ENCODE results near the gene FAM72D. TPM values are rescaled to one million over a fixed set of nuclear protein-coding genes. Genes with fewer than 3 reads are reported as not detected.
"Not testable (repeated sequence)": the region's sequence is repeated elsewhere in the genome, so short reads cannot be mapped to it uniquely, and the experiment has no call there.

Gene FAM72D
- total and polyA plus RNA-seq, 2 donors, result 0.25 to 0.85 TPM

DNA sequence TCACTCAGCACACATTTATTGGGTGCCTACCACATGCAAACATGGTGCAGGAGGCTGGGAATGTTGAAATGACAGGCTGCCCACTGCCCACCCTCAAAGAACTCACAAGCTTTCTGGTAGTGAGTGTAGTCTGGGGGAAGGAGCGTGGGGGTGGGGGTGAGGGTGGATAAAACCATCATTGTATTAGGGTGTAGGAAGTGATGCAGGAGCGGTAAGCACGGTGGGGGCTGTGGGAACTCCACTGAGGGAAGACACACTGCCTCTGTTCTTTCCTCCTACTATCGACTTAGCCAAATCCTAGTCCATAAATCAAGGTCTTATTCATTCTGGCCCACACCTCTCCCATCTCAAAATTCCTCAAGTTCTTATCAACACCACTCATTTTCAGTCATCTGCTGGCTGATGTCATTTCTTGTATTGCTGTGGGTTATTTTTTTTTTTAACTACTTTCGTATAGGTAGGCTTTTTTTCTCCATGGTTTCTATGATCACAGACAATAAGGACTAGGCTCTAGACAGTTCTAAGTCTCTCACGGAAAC lies 21.7 kb upstream of the FAM72D start:
- not testable (repeated sequence) for DNase-seq (ENCODE audit: extremely low spot score); H3K27ac ChIP-seq (ENCODE audit: low read depth); H3K4me3 ChIP-seq (ENCODE audit: low read depth, low read length); H3K36me3 ChIP-seq (ENCODE audit: insufficient read depth); H3K4me1 ChIP-seq (ENCODE audit: insufficient read depth)
- 46% methylated on average over 3 of the region's 6 CpGs for WGBS

DNA sequence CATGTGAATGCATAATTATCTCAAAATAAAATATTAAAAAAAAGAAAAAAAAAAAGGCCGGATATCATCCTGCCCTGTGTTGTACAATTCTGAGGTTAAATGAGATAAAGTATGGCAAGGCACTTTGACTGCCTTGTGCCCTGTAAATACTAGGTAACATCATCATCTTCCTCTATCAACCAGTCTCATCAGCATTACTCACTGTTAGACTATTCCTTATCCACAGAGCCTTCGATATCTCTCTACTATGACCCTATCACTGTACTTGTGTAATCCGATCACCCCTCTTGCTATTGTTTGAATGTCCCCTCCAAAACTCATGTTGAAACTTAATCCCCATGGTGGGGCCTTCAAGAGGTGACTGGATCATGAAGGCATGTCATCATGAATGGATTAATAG lies 18.9 kb upstream of the FAM72D start:
- H3K4me1 ChIP-seq (ENCODE audit: insufficient read depth); DNase-seq (ENCODE audit: extremely low spot score); H3K36me3 ChIP-seq (ENCODE audit: insufficient read depth); H3K4me3 ChIP-seq (ENCODE audit: low read depth, low read length); H3K27ac ChIP-seq (ENCODE audit: low read depth): not testable (repeated sequence)
- no CpG with 5 or more reads among the region's 3 CpGs for WGBS

DNA sequence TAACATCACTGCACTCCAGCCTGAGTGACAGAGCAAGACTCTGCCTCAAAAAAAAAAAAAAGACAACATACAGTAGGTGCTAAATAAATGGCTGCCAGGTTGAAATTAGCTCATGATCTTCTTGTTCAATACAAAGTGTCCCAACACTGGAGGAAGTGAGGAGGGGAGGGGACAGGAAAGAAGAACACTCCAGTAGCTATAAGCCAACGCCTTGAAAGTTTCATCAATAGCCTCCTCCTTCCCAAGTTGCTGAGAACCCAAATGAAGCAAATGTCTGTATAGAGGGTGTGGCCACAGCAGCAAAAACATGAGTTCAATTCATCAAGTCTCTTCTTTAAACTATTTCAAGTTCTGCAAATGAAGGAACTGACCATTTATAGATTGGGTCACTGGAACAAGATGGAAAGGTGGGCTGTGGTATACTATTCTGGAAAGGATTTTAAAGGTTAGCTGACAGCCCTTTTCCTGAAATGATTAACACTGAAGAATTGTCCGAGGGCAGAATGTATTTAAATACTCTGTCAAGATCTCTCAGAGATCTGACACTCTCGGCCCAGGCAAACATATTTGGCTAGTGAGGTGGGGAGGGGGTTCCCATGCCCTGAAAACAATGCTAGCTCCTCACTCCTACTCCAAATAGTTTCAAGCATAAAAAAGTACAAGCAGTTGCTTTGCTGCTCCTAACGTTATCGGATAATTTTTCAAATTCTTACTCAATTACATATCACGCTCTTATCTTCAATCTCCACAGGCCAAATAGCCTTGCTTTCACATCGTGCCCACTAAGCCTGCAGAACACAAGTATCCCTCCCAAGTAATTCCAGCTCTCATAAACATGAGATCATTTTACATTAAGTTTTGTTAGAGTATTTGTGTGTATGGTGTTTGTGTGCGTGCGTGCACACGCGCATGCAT lies 17.6 kb upstream of the FAM72D start:
- not testable (repeated sequence) for H3K4me3 ChIP-seq (ENCODE audit: low read depth, low read length); H3K36me3 ChIP-seq (ENCODE audit: insufficient read depth); H3K4me1 ChIP-seq (ENCODE audit: insufficient read depth); H3K27ac ChIP-seq (ENCODE audit: low read depth); DNase-seq (ENCODE audit: extremely low spot score)
- no CpG with 5 or more reads among the region's 11 CpGs for whole genome bisulfite sequencing

DNA sequence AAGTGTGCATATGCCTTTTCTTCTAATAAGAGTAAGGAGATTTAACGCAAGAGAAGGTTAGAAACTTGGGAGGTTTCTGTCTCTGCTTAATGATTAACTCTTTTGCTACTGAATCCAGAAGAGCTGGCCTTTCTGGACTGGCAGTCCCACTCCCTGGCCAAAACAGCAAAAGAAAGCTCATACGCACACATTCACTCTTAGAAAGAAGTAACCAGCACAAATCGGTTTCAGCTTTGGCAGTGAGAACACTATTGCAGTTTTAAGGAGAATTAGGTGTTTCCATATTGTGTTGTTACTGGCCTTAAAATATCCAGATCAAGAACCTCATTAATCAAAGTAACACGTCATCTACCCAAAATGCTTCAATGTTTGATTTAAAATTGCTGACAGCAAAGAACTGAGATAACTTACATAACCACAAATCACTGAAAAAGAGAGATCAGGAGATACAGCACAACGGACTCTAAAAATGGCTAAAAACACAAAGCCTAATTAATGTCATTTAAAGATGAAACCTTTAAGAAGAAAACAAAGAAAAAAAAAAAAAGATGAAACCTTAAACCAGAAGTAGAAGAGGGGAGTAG lies 16.9 kb upstream of the FAM72D start:
- not testable (repeated sequence) for DNase-seq (ENCODE audit: extremely low spot score); H3K4me3 ChIP-seq (ENCODE audit: low read depth, low read length); H3K27ac ChIP-seq (ENCODE audit: low read depth); H3K4me1 ChIP-seq (ENCODE audit: insufficient read depth); H3K36me3 ChIP-seq (ENCODE audit: insufficient read depth)
- no CpG with 5 or more reads among the region's 5 CpGs for WGBS

DNA sequence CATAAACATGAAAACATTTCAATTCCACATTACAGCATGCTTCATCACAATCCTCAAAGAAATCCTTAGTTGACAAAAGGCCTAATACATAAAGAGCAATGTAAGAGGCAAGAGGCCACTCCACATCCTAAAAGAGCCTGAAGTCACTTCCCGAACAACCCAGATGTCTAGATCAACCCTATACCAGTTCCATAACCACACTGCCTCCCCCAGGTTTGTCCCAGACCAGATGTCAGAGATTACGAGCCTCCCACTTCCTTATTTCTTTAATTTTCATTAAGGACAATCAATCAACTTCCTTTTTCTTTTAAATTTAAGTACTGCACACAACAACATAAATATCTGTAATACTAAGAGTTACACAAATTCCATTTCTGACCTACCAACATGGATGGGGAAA lies 16.0 kb upstream of the FAM72D start:
- not testable (repeated sequence) for H3K4me3 ChIP-seq (ENCODE audit: low read depth, low read length); DNase-seq (ENCODE audit: extremely low spot score); H3K36me3 ChIP-seq (ENCODE audit: insufficient read depth); H3K4me1 ChIP-seq (ENCODE audit: insufficient read depth); H3K27ac ChIP-seq (ENCODE audit: low read depth)
- WGBS, result 87% methylated on average over 2 of the region's 2 CpGs

DNA sequence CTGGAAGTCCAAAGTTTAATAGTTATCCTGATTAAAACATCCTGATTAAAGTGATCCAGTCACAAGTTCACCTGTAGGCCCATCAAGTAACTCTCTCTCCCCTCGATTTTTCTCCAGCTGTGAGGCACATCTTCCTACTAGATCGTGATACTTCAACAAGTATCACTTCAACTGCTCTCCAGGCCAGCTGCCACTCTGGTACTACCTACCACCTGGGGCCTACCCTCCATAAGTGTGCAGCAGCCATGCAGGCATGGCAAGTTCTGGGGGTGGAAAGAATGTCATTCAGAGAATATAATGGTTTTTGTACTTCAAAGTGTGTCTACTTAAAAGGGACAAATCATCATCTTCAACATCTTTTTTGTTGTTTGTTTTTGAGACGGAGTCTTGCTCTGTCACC lies 15.6 kb upstream of the FAM72D start:
- H3K4me3 ChIP-seq (ENCODE audit: low read depth, low read length); H3K4me1 ChIP-seq (ENCODE audit: insufficient read depth); H3K36me3 ChIP-seq (ENCODE audit: insufficient read depth); H3K27ac ChIP-seq (ENCODE audit: low read depth); DNase-seq (ENCODE audit: extremely low spot score): not testable (repeated sequence)
- WGBS, result 81% methylated on average over 2 of the region's 3 CpGs

DNA sequence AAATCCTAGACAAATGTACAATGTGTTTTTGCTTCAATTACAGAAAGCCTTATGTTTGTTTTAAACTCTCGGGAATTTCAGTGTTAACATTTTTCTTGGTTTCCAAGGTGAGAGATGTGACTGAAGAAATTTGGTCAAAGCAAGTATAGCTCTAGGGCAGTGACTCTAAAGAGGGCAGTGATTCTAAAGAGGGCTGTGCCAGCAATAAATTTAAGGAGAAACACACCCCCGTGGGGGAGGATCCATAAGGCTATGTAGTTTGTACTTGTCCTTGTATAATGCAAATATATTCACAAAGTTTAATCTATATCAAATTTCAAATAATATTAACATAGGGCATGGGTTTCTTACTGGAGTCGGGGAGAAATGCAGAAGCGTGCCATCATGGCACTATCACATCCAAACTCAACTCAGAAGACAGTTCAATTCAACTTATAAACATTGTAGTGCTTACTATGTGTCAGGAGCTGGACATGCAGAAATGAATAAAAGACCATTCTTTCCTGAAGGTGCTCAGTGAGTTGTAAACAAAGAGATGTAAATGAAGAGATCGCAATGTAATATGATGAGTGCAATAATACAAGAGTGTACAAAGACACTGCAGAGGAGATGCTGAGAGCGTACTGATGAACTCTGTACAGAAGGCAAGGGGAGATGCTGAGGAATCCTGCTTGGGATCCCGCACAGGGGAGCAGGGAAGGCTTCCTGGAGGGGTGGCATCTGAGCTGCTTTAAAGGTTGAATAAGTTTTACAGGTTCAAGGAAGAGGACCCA lies 13.1 kb upstream of the FAM72D start:
- H3K36me3 ChIP-seq (ENCODE audit: insufficient read depth); H3K4me1 ChIP-seq (ENCODE audit: insufficient read depth); H3K27ac ChIP-seq (ENCODE audit: low read depth); DNase-seq (ENCODE audit: extremely low spot score); H3K4me3 ChIP-seq (ENCODE audit: low read depth, low read length): not testable (repeated sequence)
- WGBS, result 86% methylated on average over 3 of the region's 7 CpGs

DNA sequence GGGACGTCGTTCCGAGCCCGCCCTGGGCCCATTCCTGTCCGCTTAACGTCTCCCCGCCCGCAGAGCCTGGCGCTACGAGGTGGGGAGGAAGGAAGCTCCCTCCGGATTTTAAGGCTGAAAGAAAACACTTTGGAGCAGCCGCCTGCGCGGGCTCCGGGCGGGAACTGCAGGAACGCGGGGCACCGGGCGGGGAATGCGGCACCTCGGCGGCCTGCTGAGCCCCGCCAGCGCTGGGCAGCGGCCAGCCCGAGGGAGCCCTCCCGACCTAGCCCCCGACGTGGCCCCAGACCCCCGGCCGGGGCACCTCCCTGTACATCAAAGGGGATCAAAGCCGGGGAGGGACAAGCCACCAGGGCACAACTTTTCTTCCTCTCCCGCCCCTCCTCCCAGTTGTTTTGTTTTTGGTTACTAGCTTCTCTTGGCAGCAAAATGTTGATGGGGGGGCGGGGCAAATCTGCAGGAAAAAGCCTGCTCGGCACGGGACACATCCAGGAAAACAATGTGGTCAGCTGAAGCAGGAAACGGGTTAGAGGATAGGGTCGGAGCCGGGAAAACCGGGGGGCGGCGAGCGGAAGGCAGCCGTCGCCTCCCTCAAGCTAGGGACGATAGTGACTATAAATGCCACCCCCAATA lies 2.1 kb upstream of the FAM72D start:
- H3K36me3 ChIP-seq (ENCODE audit: insufficient read depth); DNase-seq (ENCODE audit: extremely low spot score); H3K4me1 ChIP-seq (ENCODE audit: insufficient read depth); H3K27ac ChIP-seq (ENCODE audit: low read depth): not testable (repeated sequence)
- peak overlapping the region; percentile 22 for H3K4me3 ChIP-seq (ENCODE audit: low read depth, low read length)
- WGBS, result 0% methylated on average over 20 of the region's 47 CpGs

DNA sequence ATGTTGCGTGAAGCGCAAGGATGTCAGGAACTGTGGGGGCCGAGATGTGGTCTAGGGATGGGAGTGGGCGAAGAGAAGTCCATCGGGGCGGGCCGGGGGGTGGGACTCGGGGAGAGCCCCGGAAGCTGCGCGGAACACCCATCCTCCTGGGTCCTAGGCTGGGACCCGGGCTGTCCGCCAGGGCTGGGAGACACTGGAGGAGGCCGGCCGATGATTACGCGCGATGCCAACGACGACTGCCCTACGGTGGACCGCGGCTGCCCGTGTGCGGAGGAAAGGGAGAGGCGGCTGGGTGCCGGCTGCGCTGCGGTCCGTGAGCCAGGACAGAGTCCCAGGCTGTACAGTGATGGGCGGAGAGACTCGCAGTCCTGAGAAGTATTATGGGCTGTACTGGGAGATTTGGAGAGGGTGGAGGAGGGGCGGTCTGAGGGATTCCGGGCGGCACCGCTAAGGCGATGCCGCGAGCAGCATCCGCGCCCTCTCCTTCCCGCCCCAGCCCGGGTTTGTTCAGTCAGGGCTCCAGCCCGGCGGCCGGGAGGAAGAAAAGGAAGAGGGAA lies 1.0 kb upstream of the FAM72D start:
- not testable (repeated sequence) for H3K36me3 ChIP-seq (ENCODE audit: insufficient read depth); H3K27ac ChIP-seq (ENCODE audit: low read depth); H3K4me1 ChIP-seq (ENCODE audit: insufficient read depth); DNase-seq (ENCODE audit: extremely low spot score)
- peak overlapping the region; percentile 28 for H3K4me3 ChIP-seq (ENCODE audit: low read depth, low read length)
- WGBS, result 0% methylated on average over 6 of the region's 46 CpGs

DNA sequence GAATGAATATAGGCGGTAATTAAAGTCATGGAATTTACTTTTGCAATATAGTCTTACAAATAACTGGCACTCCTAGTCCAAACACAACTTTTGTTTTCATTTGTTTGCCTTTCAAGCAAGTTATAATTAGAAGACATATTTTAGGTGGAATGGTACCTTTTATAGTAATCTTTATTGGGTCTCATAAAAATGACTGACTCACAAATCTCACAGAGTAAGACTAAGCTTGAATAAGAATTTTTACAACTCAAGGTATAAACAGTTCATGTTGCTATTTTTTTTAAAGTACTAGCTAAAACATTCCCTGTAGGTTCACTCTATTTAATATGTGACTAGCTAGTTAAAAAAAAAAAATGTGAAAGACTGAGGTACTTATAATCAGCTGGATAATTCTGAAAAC lies 6.0 kb downstream of the FAM72D start:
- WGBS, result 55% methylated on average over 1 of the region's 1 CpG
- not testable (repeated sequence) for DNase-seq (ENCODE audit: extremely low spot score); H3K27ac ChIP-seq (ENCODE audit: low read depth); H3K4me1 ChIP-seq (ENCODE audit: insufficient read depth); H3K4me3 ChIP-seq (ENCODE audit: low read depth, low read length); H3K36me3 ChIP-seq (ENCODE audit: insufficient read depth)

DNA sequence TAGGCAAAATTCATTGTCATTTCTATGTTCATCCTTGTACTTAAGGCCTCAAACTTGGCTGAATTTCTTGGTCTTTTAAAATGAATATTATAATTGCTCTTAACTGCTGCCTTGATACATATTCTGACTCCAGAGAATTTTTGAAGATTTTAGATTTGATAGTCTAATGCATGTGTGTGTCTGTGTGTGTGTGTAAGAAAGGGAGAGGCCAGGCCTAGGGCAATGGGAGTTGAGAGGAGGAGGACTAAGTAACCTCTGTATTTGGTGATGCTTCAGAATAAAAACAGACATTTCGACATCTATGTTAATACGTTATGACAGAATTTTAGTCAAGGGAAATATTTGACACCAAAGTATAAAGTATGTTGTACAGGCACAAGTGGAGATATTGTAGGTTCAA lies 7.5 kb downstream of the FAM72D start:
- H3K27ac ChIP-seq (ENCODE audit: low read depth); DNase-seq (ENCODE audit: extremely low spot score); H3K4me3 ChIP-seq (ENCODE audit: low read depth, low read length); H3K4me1 ChIP-seq (ENCODE audit: insufficient read depth); H3K36me3 ChIP-seq (ENCODE audit: insufficient read depth): not testable (repeated sequence)
- no CpG with 5 or more reads among the region's 2 CpGs for WGBS

DNA sequence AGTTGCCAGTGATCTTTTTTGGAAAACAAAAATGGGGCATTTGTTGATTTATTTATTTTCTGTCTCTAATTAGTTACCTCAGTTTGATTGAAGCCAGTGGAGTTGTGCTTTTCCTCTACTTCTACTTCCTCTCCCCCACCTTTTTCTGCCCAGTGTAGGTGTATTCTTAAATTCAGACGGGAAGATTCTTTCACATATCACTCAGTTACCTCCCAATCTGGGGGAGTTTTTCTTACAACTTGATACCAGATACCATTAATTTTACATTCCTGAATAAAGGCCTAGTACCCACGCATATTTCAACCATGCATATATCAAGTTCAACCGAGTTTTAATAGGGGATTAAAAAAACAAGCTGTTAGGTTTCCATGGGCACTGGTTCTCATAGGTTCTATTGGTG lies 15.9 kb downstream of the FAM72D start:
- H3K27ac ChIP-seq (ENCODE audit: low read depth); DNase-seq (ENCODE audit: extremely low spot score); H3K4me3 ChIP-seq (ENCODE audit: low read depth, low read length); H3K4me1 ChIP-seq (ENCODE audit: insufficient read depth); H3K36me3 ChIP-seq (ENCODE audit: insufficient read depth): not testable (repeated sequence)
- WGBS, result no CpG with 5 or more reads among the region's 3 CpGs

DNA sequence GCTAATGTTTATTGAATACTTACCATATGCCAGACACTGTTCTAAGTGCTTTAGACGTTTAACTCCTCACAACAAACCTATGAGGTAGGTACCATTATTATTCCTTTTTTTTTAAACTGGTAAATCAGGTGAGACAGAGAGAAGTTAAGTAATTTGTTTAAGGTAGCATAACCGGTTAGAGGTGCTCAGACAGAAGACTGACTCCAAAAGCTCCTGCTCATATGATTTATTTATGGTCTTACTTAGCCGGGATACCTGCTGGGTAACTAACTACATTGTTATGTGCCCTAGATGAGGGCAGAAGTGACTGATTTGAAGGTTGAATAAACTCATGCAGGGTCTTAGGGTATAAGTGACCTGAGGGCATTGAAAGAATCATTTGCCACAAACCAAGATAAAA lies 16.9 kb downstream of the FAM72D start:
- H3K4me1 ChIP-seq (ENCODE audit: insufficient read depth); DNase-seq (ENCODE audit: extremely low spot score); H3K27ac ChIP-seq (ENCODE audit: low read depth); H3K4me3 ChIP-seq (ENCODE audit: low read depth, low read length); H3K36me3 ChIP-seq (ENCODE audit: insufficient read depth): not testable (repeated sequence)
- no CpG with 5 or more reads among the region's 3 CpGs for WGBS

All from urinary bladder (tissue), 4 donors.